ENCODE data around the gene RBKS. TPM values are rescaled to one million over a fixed set of nuclear protein-coding genes. Genes with fewer than 3 reads are reported as not detected.

The RBKS gene
- total RNA-seq, 1 donor from 2014 or later = 0.79 TPM

DNA sequence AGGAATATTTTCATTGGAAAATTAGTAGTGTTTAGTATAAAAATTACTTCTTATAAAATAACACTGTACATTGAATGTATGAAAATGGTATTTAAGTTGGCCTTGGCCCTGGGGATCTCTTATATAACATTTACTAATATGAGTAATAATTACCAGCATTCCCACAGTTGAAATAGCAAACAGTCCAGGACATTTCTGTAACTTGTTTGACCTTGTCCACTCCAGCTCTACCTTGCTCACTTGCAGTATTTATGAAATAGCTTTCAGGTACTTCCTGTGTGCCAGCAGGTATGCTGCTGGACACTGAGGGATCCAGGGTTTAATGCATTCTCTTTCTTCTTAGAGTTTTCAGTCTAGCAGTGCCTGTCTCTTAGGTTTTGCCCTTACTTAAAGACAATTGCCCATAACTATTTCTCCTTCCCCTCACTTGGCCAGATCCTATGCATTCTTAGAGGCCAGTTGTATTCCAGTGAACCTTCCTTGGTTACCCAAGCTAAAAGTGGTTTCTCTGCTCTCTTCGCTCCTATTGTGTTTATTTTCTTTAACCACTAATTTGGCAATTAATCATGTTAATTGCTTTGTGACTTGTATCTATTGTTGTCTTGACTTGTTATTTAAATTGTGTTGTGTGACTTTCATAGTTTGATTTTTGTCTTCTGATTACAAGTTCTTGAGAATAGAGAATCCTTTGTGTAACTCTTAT is 26.3 kb upstream of the RBKS start:
- TF ChIP-seq, protein P1, sequence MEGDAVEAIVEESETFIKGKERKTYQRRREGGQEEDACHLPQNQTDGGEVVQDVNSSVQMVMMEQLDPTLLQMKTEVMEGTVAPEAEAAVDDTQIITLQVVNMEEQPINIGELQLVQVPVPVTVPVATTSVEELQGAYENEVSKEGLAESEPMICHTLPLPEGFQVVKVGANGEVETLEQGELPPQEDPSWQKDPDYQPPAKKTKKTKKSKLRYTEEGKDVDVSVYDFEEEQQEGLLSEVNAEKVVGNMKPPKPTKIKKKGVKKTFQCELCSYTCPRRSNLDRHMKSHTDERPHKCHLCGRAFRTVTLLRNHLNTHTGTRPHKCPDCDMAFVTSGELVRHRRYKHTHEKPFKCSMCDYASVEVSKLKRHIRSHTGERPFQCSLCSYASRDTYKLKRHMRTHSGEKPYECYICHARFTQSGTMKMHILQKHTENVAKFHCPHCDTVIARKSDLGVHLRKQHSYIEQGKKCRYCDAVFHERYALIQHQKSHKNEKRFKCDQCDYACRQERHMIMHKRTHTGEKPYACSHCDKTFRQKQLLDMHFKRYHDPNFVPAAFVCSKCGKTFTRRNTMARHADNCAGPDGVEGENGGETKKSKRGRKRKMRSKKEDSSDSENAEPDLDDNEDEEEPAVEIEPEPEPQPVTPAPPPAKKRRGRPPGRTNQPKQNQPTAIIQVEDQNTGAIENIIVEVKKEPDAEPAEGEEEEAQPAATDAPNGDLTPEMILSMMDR (IDR thresholded peaks at IDR 0.05; ENCODE audit: insufficient read depth, low read length, severe bottlenecking) = no peak
- no peaks in the 10 kb centered on the region for H3K36me3 ChIP-seq (ENCODE audit: control insufficient read depth, insufficient read depth, low read length)
- H3K27me3 ChIP-seq (ENCODE audit: control insufficient read depth, insufficient read depth, low read length) = no peaks in the 10 kb centered on the region
- DNase-seq (ENCODE audit: low read depth) (peak; percentile 58), FAIRE-seq (no peak)
- no peak overlapping the region for H3K4me3 ChIP-seq (ENCODE audit: low read depth, low read length)

DNA sequence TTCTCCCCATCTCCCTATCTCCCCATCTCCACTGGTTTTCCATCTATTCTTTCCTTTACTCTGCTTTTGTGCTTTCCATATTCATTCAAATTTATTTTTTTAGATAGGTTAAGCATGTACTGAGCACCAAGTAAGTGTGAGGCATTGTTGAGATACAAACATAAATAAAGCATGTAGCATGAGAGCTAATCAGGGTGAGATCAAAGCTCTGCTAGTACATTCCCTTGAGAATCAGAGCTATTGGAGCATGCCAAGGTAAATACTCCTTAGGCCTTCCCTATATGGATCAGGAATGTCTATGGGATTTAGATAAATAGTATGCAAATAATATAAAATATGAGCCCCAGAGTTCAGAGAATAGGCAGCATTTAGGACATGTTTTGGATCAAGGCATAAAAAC is 25.7 kb upstream of the RBKS start:
- TF ChIP-seq, protein P1 (IDR thresholded peaks at IDR 0.05; ENCODE audit: insufficient read depth, low read length, severe bottlenecking) = no peak
- FAIRE-seq (no peak), DNase-seq (ENCODE audit: low read depth) (no peak)
- Histone ChIP-seq H3K4me3 (ENCODE audit: low read depth, low read length) (no peak overlapping the region), H3K36me3 (ENCODE audit: control insufficient read depth, insufficient read depth, low read length) (no peaks in the 10 kb centered on the region), H3K27me3 (ENCODE audit: control insufficient read depth, insufficient read depth, low read length) (no peaks in the 10 kb centered on the region)

- DNase-seq (ENCODE audit: low read depth) (no peak), FAIRE-seq (no peak)
- no peak overlapping the region for H3K4me3 ChIP-seq (ENCODE audit: low read depth, low read length)
- TF ChIP-seq, protein P1 (IDR thresholded peaks at IDR 0.05; ENCODE audit: insufficient read depth, low read length, severe bottlenecking) = no peak
- no peaks in the 10 kb centered on the region for H3K27me3 ChIP-seq (ENCODE audit: control insufficient read depth, insufficient read depth, low read length)
- H3K36me3 ChIP-seq (ENCODE audit: control insufficient read depth, insufficient read depth, low read length) = no peaks in the 10 kb centered on the region
Measured at GRCh38 chr2:27915191-27915590, 25.0 kb upstream of the RBKS start.

- no peak overlapping the region for H3K4me3 ChIP-seq (ENCODE audit: low read depth, low read length)
- FAIRE-seq (no peak), DNase-seq (ENCODE audit: low read depth) (peak; percentile 75)
- no peaks in the 10 kb centered on the region for H3K36me3 ChIP-seq (ENCODE audit: control insufficient read depth, insufficient read depth, low read length)
- H3K27me3 ChIP-seq (ENCODE audit: control insufficient read depth, insufficient read depth, low read length) = no peaks in the 10 kb centered on the region
- TF ChIP-seq, protein P1 (IDR thresholded peaks at IDR 0.05; ENCODE audit: insufficient read depth, low read length, severe bottlenecking) = no peak
Measured at GRCh38 chr2:27914805-27915175, 24.6 kb upstream of the RBKS start.

- Histone ChIP-seq H3K4me3 (ENCODE audit: low read depth, low read length) (no peak overlapping the region), H3K27me3 (ENCODE audit: control insufficient read depth, insufficient read depth, low read length) (no peaks in the 10 kb centered on the region), H3K36me3 (ENCODE audit: control insufficient read depth, insufficient read depth, low read length) (no peaks in the 10 kb centered on the region)
- no peak for FAIRE-seq
- no peak for DNase-seq (ENCODE audit: low read depth)
- TF ChIP-seq, protein P1 (IDR thresholded peaks at IDR 0.05; ENCODE audit: insufficient read depth, low read length, severe bottlenecking) = no peak
Measured at GRCh38 chr2:27914041-27914804, 24.0 kb upstream of the RBKS start.

Data from bronchial epithelial cell (primary cell).